ENCODE data around the gene THSD7B. TPM values are rescaled to one million over a fixed set of nuclear protein-coding genes. Genes with fewer than 3 reads are reported as not detected.

The THSD7B gene
- under 0.01 TPM in 1 of 2 replicates, not detected in the other for total RNA-seq (ENCODE audit: low replicate concordance)

DNA sequence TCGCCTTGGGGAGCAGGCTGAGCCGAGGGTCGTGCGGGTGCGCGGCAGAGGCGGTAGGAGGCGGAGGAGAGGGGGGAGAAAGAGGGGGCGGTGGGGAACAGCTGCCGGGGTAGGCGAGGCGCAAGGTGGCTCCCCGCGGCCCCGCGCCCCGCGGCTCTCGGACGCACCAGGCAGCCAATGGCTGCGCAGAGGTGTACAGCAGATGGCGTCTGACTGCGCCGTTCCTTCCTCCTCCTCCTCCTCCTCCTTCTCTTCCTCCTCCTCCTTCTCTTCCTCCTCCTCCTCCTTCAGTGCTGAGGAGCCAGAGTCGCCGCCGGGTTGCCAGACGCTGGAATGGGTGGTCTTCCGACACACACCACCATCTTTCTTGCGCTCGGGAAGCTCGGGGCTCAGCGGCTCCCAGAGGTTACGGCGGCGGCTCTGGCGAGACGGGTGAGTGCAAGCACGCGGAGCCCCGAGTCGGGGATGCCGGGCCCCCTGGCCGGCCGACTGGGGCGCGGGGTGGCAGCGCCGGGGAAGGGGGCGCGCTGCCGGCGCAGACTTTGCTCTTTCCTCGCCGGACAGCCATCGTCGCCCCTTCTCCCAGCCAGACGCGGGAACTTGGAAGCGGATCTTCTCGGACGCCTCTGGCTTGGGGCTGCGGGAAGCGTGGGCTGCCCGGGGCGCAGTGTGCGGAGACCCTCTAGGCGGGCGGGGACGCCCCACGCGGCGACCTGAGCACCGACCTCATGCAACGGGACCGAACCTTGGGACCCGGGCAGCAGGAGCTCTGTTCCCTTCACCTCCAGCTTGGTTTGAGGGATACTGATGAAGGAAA, at the start of gene THSD7B:
THSD7B (plus strand) TSS at position 290 of the 817 bp plus-strand sequence. CDS start 116,634 bp downstream, outside the sequence.

